ENCODE measurements around the gene DGKI.

The DGKI gene

GRCh38 chr7:137791930-137792329 is 54.8 kb downstream of the DGKI start:
- no peak for DNase-seq (ENCODE audit: low read depth in 2 of 3, low spot score in 2 of 3)

- no peak for DNase-seq (ENCODE audit: low read depth in 2 of 3, low spot score in 2 of 3)
These were observed 55.9 kb downstream of the DGKI start for GRCh38 chr7:137790828-137791227.

GRCh38 chr7:137789215-137789882 is 57.4 kb downstream of the DGKI start:
- DNase-seq (ENCODE audit: low read depth in 2 of 3, low spot score in 2 of 3) = no peak

GRCh38 chr7:137787301-137787976 is 59.3 kb downstream of the DGKI start:
- DNase-seq (ENCODE audit: low read depth in 2 of 3, low spot score in 2 of 3) = no peak

- DNase-seq (ENCODE audit: low read depth in 2 of 3, low spot score in 2 of 3) = no peak
These were observed 68.3 kb downstream of the DGKI start for GRCh38 chr7:137778511-137778910.

GRCh38 chr7:137774793-137775201 is 72.0 kb downstream of the DGKI start:
- DNase-seq (ENCODE audit: low read depth in 2 of 3, low spot score in 2 of 3) = no peak

- no peak for DNase-seq (ENCODE audit: low read depth in 2 of 3, low spot score in 2 of 3)
These were observed 74.0 kb downstream of the DGKI start for GRCh38 chr7:137772748-137773147.

GRCh38 chr7:137772316-137772715 is 74.5 kb downstream of the DGKI start:
- DNase-seq (ENCODE audit: low read depth in 2 of 3, low spot score in 2 of 3) = no peak

GRCh38 chr7:137771679-137772078 is 75.1 kb downstream of the DGKI start:
- DNase-seq (ENCODE audit: low read depth in 2 of 3, low spot score in 2 of 3) = no peak

- DNase-seq (ENCODE audit: low read depth in 2 of 3, low spot score in 2 of 3) = no peak
These were observed 75.5 kb downstream of the DGKI start for GRCh38 chr7:137771273-137771672.

GRCh38 chr7:137768366-137768765 is 78.4 kb downstream of the DGKI start:
- DNase-seq (ENCODE audit: low read depth in 2 of 3, low spot score in 2 of 3) = no peak

- DNase-seq (ENCODE audit: low read depth in 2 of 3, low spot score in 2 of 3) = no peak
These were observed 84.4 kb downstream of the DGKI start for GRCh38 chr7:137762334-137762733.

GRCh38 chr7:137760111-137760510 is 86.7 kb downstream of the DGKI start:
- DNase-seq (ENCODE audit: low read depth in 2 of 3, low spot score in 2 of 3) = no peak

GRCh38 chr7:137757146-137757925 is 89.4 kb downstream of the DGKI start:
- no peak for DNase-seq (ENCODE audit: low read depth in 2 of 3, low spot score in 2 of 3)

GRCh38 chr7:137755846-137756651 is 90.7 kb downstream of the DGKI start:
- DNase-seq (ENCODE audit: low read depth in 2 of 3, low spot score in 2 of 3) = no peak

- DNase-seq (ENCODE audit: low read depth in 2 of 3, low spot score in 2 of 3) = no peak
These were observed 91.3 kb downstream of the DGKI start for GRCh38 chr7:137755427-137755826.

GRCh38 chr7:137753948-137754851 is 92.6 kb downstream of the DGKI start:
- DNase-seq (ENCODE audit: low read depth in 2 of 3, low spot score in 2 of 3) = no peak

GRCh38 chr7:137753575-137753947 is 93.2 kb downstream of the DGKI start:
- DNase-seq (ENCODE audit: low read depth in 2 of 3, low spot score in 2 of 3) = no peak

GRCh38 chr7:137753067-137753466 is 93.7 kb downstream of the DGKI start:
- DNase-seq (ENCODE audit: low read depth in 2 of 3, low spot score in 2 of 3) = no peak

- no peak for DNase-seq (ENCODE audit: low read depth in 2 of 3, low spot score in 2 of 3)
These were observed 95.3 kb downstream of the DGKI start for GRCh38 chr7:137751361-137752009.
